ENCODE data around the gene ATP1A1. TPM values are rescaled to one million over a fixed set of nuclear protein-coding genes. Genes with fewer than 3 reads are reported as not detected.

Gene ATP1A1
- total and polyA plus RNA-seq, 2 experiments from 2014 or later, result 117 to 202 TPM

DNA sequence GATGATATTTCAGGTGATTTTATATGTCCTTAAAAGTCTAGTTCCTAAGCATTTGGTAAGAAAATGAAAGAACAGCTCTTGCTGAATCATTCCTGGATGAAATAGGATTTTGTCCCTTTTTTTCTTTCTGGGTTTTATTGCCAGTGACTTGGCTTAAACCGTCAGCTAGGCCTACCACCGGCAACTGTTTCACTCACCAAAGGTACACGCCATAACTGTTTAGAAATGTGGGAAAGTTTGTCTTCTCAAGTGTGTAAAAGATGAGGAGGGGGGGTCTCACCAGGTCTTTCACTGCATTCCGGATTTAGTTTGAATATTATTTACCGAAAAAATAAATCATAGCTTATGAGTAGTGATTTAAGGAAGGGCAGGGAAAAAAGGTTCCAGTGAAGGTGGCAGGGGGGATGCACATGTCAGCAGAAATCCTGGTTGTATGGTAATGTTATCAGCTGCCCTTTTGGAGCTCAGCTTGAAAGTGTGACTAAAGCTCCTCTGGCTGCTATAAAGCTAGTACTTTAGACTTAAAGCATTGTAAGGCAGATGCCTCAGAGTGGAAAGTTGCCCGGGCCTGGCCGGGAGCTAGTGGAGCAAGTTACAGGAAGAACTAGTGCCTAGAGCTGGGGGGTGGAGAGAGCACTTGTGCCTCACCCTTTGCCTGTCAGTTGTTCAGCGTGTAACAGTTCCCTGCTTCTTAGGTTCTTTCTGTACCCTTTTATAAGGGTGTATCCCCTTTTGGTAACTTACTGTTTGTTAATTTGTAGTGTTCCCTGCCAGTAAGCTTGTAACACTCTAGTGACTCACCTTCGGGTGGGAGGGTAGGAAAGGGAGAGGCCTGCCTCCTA, 3.1 kb downstream of the ATP1A1 start:
- Histone ChIP-seq H3K36me3 (ENCODE audit: insufficient read depth) (no peaks in the 10 kb centered on the region), H3K4me1 (ENCODE audit: insufficient read depth) (peaks cover 64% of the 10 kb centered on the region), H4K20me1 (replicated peaks; ENCODE audit: insufficient read depth) (peaks cover 53% of the 10 kb centered on the region), H3K27ac (ENCODE audit: low read depth) (peak overlapping the region; percentile 10), H3K27me3 (ENCODE audit: insufficient read depth) (peaks cover 9% of the 10 kb centered on the region), H2AFZ (no peak overlapping the region), H3K9me2 (ENCODE audit: insufficient read depth) (no peaks in the 10 kb centered on the region), H3F3A (replicated peaks; ENCODE audit: low read depth) (no peaks in the 10 kb centered on the region), H3K4me2 (peak overlapping the region; percentile 98), H3K79me2 (replicated peaks; ENCODE audit: insufficient read depth) (peaks cover 73% of the 10 kb centered on the region), H3K4me3 (peak overlapping the region; percentile 92)
- H3K27me3 Mint-ChIP-seq (ENCODE audit: insufficient read depth, low read depth, poor library complexity), result peaks cover 10% of the 10 kb centered on the region
- DNase-seq (ENCODE audit: low spot score), result peak; percentile 68
- ATAC-seq, result peak; percentile 2; the same call in 2 of the 3 replicates
- H3K4me3 Mint-ChIP-seq, result peak overlapping the region; percentile 96
- no peaks in the 10 kb centered on the region; the same call in 2 of the 3 replicates for H3K36me3 Mint-ChIP-seq (ENCODE audit: low read depth)
- no peaks in the 10 kb centered on the region for H3K9me3 Mint-ChIP-seq
- peaks cover 73% of the 10 kb centered on the region for H3K4me1 Mint-ChIP-seq
- H3K27ac Mint-ChIP-seq, result peak overlapping the region; percentile 92
- TF ChIP-seq EZH2phosphoT487 (IDR thresholded peaks at IDR 0.05; ENCODE audit: unreplicated experiment) (no peak), POLR2AphosphoS5 (IDR thresholded peaks at IDR 0.05; ENCODE audit: low read depth) (no peak), ZNF114 (CRISPR knock-in tag; IDR thresholded peaks at IDR 0.05) (no peak)
- TF ChIP-seq, protein P1, sequence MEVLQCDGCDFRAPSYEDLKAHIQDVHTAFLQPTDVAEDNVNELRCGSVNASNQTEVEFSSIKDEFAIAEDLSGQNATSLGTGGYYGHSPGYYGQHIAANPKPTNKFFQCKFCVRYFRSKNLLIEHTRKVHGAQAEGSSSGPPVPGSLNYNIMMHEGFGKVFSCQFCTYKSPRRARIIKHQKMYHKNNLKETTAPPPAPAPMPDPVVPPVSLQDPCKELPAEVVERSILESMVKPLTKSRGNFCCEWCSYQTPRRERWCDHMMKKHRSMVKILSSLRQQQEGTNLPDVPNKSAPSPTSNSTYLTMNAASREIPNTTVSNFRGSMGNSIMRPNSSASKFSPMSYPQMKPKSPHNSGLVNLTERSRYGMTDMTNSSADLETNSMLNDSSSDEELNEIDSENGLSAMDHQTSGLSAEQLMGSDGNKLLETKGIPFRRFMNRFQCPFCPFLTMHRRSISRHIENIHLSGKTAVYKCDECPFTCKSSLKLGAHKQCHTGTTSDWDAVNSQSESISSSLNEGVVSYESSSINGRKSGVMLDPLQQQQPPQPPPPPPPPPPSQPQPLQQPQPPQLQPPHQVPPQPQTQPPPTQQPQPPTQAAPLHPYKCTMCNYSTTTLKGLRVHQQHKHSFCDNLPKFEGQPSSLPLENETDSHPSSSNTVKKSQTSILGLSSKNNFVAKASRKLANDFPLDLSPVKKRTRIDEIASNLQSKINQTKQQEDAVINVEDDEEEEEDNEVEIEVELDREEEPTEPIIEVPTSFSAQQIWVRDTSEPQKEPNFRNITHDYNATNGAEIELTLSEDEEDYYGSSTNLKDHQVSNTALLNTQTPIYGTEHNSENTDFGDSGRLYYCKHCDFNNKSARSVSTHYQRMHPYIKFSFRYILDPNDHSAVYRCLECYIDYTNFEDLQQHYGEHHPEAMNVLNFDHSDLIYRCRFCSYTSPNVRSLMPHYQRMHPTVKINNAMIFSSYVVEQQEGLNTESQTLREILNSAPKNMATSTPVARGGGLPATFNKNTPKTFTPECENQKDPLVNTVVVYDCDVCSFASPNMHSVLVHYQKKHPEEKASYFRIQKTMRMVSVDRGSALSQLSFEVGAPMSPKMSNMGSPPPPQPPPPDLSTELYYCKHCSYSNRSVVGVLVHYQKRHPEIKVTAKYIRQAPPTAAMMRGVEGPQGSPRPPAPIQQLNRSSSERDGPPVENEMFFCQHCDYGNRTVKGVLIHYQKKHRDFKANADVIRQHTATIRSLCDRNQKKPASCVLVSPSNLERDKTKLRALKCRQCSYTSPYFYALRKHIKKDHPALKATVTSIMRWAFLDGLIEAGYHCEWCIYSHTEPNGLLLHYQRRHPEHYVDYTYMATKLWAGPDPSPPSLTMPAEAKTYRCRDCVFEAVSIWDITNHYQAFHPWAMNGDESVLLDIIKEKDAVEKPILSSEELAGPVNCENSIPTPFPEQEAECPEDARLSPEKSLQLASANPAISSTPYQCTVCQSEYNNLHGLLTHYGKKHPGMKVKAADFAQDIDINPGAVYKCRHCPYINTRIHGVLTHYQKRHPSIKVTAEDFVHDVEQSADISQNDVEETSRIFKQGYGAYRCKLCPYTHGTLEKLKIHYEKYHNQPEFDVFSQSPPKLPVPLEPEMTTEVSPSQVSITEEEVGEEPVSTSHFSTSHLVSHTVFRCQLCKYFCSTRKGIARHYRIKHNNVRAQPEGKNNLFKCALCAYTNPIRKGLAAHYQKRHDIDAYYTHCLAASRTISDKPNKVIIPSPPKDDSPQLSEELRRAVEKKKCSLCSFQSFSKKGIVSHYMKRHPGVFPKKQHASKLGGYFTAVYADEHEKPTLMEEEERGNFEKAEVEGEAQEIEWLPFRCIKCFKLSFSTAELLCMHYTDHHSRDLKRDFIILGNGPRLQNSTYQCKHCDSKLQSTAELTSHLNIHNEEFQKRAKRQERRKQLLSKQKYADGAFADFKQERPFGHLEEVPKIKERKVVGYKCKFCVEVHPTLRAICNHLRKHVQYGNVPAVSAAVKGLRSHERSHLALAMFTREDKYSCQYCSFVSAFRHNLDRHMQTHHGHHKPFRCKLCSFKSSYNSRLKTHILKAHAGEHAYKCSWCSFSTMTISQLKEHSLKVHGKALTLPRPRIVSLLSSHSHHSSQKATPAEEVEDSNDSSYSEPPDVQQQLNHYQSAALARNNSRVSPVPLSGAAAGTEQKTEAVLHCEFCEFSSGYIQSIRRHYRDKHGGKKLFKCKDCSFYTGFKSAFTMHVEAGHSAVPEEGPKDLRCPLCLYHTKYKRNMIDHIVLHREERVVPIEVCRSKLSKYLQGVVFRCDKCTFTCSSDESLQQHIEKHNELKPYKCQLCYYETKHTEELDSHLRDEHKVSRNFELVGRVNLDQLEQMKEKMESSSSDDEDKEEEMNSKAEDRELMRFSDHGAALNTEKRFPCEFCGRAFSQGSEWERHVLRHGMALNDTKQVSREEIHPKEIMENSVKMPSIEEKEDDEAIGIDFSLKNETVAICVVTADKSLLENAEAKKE (CRISPR knock-in tag; IDR thresholded peaks at IDR 0.05), result no peak
- TF ChIP-seq, protein P2, sequence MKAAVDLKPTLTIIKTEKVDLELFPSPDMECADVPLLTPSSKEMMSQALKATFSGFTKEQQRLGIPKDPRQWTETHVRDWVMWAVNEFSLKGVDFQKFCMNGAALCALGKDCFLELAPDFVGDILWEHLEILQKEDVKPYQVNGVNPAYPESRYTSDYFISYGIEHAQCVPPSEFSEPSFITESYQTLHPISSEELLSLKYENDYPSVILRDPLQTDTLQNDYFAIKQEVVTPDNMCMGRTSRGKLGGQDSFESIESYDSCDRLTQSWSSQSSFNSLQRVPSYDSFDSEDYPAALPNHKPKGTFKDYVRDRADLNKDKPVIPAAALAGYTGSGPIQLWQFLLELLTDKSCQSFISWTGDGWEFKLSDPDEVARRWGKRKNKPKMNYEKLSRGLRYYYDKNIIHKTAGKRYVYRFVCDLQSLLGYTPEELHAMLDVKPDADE (IDR thresholded peaks at IDR 0.05), result no peak
